SJSA1 (cell line): ENCODE results near the gene INO80B. TPM values are rescaled to one million over a fixed set of nuclear protein-coding genes. Genes with fewer than 3 reads are reported as not detected.
A peak's percentile ranks its signal among the peaks of the same experiment; 100 is the strongest.

ENCODE experiments used
- DNase-seq, 2 experiments: peaks; one replicate each; pipeline ENCODE4 v3.0.0-alpha.2; 2015 to 2020; ENCODE audit warnings: low spot score in 2 of 2, low read depth in 1 of 2
- H3K27ac ChIP-seq: fragments of 250-450 bp; sonication (Bioruptor Pico); 2 replicates; pipeline ENCODE4 v1.5.1; 2020; ENCODE audit warnings: mild to moderate bottlenecking, moderate library complexity
- H3K27me3 ChIP-seq: fragments of 250-450 bp; sonication (Bioruptor Pico); replicated peaks from 2 replicates; pipeline ENCODE4 v1.5.1; 2020; ENCODE audit warnings: mild to moderate bottlenecking, moderate library complexity
- H3K36me3 ChIP-seq: fragments of 250-450 bp; sonication (Bioruptor Pico); 2 replicates; pipeline ENCODE4 v1.5.1; 2020; ENCODE audit warnings: mild to moderate bottlenecking
- H3K4me1 ChIP-seq: fragments of 250-450 bp; sonication (Bioruptor Pico); replicated peaks from 2 replicates; pipeline ENCODE4 v1.6.1; 2021; ENCODE audit warnings: mild to moderate bottlenecking
- H3K4me3 ChIP-seq: fragments of 250-450 bp; sonication (Bioruptor Pico); 2 replicates; pipeline ENCODE4 v1.5.1; 2020; ENCODE audit warnings: mild to moderate bottlenecking
- H3K9me3 ChIP-seq: fragments of 250-450 bp; sonication (Bioruptor Pico); replicated peaks from 2 replicates; pipeline ENCODE4 v1.5.1; 2020; ENCODE audit warnings: mild to moderate bottlenecking
- total RNA-seq: library from RNA; depleted of rRNA; stranded (reverse); fragments of >200 nt; shearing (Covaris generic); gene quantifications from 2 replicates; pipeline ENCODE4 v1.2.3, GENCODE V29; 2014

The INO80B gene
- total RNA-seq, 1 experiment from 2014 or later: 10.1 TPM

DNA sequence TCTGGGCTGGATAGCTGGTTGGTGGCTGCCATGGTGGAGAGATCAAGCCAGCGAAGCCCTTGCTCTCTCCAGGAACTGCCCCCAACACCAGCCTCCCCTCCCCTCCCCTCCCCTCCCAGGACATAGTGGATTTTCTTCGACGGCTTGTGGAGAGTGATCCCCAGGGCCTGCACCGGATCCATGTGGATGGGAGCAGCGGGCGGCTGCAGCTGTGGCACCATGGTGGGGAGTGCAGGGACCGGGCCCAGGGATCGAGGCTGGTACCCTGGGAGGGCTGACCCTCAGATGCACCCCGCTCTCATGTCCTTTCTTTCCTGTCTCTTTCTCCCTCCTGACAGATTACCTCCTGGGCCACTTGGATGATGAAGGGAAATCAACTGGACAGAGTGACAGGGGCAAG, 35.0 kb downstream of the INO80B start:
- Histone ChIP-seq H3K27ac (no peak overlapping the region), H3K4me3 (no peak overlapping the region), H3K27me3 (no peaks in the 10 kb centered on the region), H3K36me3 (peaks cover 63% of the 10 kb centered on the region), H3K9me3 (no peaks in the 10 kb centered on the region), H3K4me1 (no peaks in the 10 kb centered on the region)
- no peak for DNase-seq

- Histone ChIP-seq H3K4me3 (no peak overlapping the region), H3K27ac (no peak overlapping the region), H3K36me3 (peaks cover 52% of the 10 kb centered on the region), H3K27me3 (no peaks in the 10 kb centered on the region), H3K4me1 (no peaks in the 10 kb centered on the region), H3K9me3 (no peaks in the 10 kb centered on the region)
- no peak for DNase-seq
These were observed 37.0 kb downstream of the INO80B start for GRCh38 chr2:74491648-74492544.

DNA sequence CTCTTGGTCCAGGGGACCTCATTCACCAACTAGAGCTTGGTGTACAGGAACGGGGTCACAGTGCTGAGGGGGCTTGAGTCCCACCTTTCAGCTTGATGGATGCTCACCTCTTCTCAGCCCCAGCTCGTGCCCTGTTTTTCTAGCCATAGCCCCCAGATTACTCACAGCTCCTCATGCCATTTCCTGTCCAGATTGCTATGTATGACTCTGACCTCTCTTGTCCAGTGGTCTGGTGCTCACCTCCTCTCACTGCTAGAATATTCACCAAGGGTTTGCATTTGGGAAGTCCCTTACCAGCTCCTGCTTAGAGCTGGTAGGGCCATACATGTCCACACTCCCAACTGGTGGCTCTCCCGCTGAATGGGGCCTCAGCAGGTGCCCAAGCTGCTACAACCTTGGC, 38.7 kb downstream of the INO80B start:
- Histone ChIP-seq H3K4me1 (peaks cover 8% of the 10 kb centered on the region), H3K27ac (no peak overlapping the region), H3K36me3 (peaks cover 42% of the 10 kb centered on the region), H3K9me3 (no peaks in the 10 kb centered on the region), H3K4me3 (no peak overlapping the region), H3K27me3 (peaks cover 13% of the 10 kb centered on the region)
- DNase-seq: no peak

DNA sequence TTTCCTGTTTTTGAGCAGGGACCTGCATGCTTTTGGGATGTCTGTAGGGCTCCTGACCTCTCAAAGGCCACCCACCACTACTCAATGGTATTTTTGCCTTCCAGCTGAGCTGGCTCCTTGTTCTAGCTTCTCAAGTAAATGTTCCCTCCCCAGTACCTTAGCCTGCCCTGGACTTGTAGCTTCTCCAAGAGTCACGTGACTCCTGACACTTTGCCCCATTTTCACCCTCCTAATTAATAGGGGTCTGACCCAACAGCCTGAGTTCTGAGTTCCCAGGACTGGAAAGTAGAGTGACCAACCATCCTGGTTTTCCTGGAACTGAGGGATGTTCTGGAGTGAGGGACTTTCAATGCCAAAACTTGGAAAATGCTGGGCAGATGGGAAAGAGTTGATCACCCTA, 40.6 kb downstream of the INO80B start:
- peaks cover 36% of the 10 kb centered on the region for H3K36me3 ChIP-seq

DNA sequence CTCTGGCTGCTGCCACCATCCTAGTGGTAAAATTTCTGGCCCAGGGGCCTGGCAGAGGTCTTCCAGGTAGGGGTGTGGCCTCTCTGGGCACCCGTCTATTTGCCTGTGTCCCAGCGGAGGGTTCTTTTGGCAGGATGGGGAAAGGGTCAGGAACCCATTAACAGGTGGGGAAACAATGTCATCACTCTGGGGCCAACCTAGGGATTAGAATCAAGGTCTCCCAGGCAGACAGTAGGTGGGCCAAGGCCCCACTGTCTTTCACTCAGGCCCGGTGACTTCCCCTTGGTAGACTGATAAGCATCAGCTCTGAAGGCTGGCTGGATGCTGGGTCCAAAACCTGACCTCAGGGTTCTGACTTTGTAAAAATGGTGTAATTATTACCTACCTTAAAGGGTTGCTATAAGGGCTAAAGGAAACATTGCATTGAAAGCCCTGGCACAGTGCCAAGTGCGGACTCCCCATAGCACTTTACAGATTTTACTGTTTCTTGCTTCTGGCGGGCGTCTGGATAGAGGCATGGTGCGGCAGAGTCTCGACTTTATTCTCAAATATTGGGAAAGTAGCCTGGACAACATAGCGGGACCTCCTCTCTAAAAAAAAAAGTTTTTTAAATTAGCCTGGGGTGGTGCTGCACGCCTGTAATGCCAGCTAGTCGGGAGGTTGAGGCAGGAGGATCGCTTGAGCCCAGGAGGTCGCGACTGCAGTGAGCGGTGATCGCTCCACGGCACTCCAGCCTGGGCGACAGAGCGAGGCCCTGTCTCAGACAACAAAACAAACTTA, 42.3 kb downstream of the INO80B start:
- peaks cover 20% of the 10 kb centered on the region for H3K36me3 ChIP-seq
- no peak overlapping the region for H3K27ac ChIP-seq
- no peaks in the 10 kb centered on the region for H3K9me3 ChIP-seq
- peaks cover 36% of the 10 kb centered on the region for H3K27me3 ChIP-seq
- H3K4me1 ChIP-seq: peaks cover 20% of the 10 kb centered on the region
- H3K4me3 ChIP-seq: no peak overlapping the region
- DNase-seq: no peak

More for the DNA sequence above, 40.6 kb downstream of the INO80B start:
- no peaks in the 10 kb centered on the region for H3K9me3 ChIP-seq
- DNase-seq: no peak
- H3K27me3 ChIP-seq: peaks cover 32% of the 10 kb centered on the region
- no peak overlapping the region for H3K27ac ChIP-seq
- no peak overlapping the region for H3K4me3 ChIP-seq
- peaks cover 20% of the 10 kb centered on the region for H3K4me1 ChIP-seq

DNA sequence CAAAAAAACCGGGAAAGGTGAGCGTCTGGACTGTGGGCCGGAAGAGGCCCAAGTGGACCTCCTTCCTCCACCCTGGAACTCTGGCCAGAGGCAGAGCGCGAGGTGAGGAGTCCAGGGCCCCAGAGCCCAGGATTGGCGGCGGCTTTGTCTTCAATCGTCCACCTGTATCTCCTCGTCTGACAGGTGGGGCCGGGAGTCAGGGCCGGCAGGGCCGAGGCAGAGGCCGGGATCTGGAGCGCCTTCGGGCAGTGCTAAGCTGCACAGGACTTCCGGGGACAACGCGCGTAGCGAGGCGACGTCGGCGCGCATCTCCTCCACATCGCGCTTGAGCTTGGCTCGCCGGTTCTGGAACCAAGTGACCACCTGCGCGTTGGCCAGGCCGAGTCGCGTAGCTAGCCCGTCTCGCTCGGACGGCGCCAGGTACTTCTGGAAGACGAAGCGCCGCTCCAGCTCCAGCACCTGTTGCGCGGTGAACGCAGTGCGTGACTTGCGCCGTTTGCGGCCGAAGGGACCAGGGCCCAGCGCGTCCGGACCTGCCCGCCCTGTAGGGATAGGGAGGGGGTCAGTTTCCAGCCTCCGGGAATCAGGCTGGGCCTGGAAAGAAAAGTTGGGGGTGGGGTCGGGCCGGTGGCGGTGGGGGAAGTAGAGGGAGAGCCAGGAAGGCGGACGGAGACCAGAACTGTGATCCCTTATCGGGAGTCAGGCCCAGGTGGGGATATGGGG, 43.1 kb downstream of the INO80B start:
- H3K4me1 ChIP-seq: peaks cover 25% of the 10 kb centered on the region
- peaks cover 12% of the 10 kb centered on the region for H3K36me3 ChIP-seq
- H3K9me3 ChIP-seq: no peaks in the 10 kb centered on the region
- H3K4me3 ChIP-seq: no peak overlapping the region
- DNase-seq: no peak
- no peak overlapping the region for H3K27ac ChIP-seq
- peaks cover 36% of the 10 kb centered on the region for H3K27me3 ChIP-seq

DNA sequence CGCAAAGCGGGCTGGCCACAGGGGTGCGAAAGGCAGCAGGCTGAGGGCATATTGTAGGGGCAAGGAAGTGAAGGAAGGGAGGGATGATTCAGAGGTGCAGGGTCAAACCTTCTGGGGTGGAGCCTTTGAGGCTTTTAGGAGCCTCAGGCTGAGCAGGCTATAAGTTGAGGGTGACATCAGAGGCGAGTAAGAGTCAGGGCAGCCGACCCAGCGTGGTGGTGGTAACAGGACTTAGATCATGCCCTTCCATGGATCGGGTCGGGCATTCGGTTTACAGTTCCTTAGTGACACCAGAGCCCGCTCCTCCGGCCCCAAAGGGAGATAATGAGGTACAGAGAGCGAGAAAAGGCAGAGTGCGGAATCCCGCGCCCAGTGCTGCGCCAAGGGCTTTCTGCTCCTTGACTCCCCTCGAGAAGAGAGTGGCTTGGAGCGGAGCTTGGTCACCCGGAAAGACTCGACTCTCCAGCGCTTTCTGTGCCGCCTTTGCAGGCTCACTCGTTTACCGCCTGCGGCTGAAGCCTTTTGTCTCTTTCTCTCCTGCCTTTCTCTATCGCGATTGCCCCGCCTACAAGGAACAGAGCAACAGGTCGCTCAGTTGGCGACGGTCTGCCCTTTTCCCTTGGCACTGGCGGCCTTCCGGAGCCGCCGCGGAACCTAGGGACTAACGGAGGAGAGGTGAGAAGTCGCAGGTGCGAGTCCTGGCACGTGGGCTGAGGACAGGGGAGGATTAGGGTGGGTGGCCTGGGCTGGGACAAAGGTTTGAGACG, 43.8 kb downstream of the INO80B start:
- H3K4me1 ChIP-seq: peaks cover 33% of the 10 kb centered on the region
- H3K4me3 ChIP-seq: no peak overlapping the region; the same call in 1 of the 2 replicates
- H3K36me3 ChIP-seq: peaks cover 8% of the 10 kb centered on the region
- DNase-seq: peak in 1 of 2 experiments; percentile 29
- H3K9me3 ChIP-seq: no peaks in the 10 kb centered on the region
- peaks cover 36% of the 10 kb centered on the region for H3K27me3 ChIP-seq
- no peak overlapping the region for H3K27ac ChIP-seq

DNA sequence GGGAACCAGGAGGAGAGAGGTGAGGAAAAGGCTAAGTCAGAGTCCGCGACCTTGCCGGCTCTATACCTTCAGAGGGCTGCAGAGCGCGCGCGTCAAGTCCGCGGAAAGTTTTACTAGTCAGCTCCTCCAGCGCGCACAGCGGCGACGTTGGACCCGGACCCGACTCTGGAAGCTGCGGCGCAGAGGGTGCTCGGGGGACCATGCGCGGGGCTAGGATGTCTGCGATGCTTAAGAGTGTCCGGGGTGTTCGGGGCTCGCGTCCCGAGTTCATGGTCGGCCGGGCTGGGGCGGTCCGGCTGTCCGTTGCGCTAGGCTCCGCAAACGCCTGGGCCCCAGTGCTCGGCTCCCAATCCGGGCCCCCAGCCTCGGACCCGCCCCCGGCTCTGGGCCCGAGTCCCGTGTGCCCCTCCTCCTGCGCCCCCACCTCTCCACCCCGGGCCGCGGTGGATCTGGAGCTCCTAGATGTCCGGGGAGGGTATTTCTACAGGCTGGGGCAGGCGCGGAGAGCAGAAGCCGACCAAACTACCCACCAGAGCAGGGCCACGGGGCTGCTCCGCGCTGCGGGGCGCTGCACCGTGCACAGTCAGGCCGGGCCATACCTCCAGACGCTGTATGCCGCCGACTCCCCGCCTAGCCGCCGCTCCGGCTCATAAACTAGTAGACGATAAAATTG, 44.5 kb downstream of the INO80B start, which contains the start of gene LBX2:
Gene LBX2 (minus strand): TSS at position 337 of the 673 bp plus-strand sequence. CDS start 66 bp downstream, at position 271.
- Histone ChIP-seq H3K36me3 (peaks cover 7% of the 10 kb centered on the region), H3K9me3 (no peaks in the 10 kb centered on the region), H3K27me3 (peaks cover 36% of the 10 kb centered on the region), H3K4me3 (no peak within 1 kb of the TSS; the same call in 1 of the 2 replicates), H3K27ac (no peak within 1 kb of the TSS), H3K4me1 (peaks cover 35% of the 10 kb centered on the region)
- no peak for DNase-seq

GRCh38 chr2:74499940-74500577, 45.2 kb downstream of the INO80B start:
- peaks cover 36% of the 10 kb centered on the region for H3K27me3 ChIP-seq
- no peak for DNase-seq
- H3K27ac ChIP-seq: no peak overlapping the region
- peaks cover 35% of the 10 kb centered on the region for H3K4me1 ChIP-seq
- no peaks in the 10 kb centered on the region for H3K9me3 ChIP-seq
- H3K36me3 ChIP-seq: peaks cover 6% of the 10 kb centered on the region
- H3K4me3 ChIP-seq: no peak overlapping the region

DNA sequence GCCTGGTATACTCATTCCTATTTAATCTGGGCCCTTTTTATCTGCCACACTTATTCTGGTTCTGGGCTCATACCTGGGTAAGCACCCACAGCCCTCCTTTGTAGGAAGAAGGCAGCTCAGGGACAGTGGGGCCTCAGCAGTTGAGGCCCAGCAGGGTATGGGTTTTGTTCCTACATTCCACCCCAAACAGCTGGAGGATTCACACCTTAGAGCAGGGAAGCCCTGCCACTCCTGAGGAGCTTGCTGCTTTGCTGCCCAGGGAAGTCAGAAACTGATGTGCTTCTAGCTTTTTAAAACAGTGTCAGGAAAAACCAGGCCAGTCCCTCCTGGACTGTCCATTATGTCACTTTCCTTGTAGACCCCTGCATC, 45.7 kb downstream of the INO80B start:
- Histone ChIP-seq H3K36me3 (peaks cover 11% of the 10 kb centered on the region), H3K4me3 (no peak overlapping the region), H3K27ac (no peak overlapping the region), H3K4me1 (peaks cover 35% of the 10 kb centered on the region), H3K27me3 (peaks cover 36% of the 10 kb centered on the region), H3K9me3 (no peaks in the 10 kb centered on the region)
- DNase-seq: no peak

DNA sequence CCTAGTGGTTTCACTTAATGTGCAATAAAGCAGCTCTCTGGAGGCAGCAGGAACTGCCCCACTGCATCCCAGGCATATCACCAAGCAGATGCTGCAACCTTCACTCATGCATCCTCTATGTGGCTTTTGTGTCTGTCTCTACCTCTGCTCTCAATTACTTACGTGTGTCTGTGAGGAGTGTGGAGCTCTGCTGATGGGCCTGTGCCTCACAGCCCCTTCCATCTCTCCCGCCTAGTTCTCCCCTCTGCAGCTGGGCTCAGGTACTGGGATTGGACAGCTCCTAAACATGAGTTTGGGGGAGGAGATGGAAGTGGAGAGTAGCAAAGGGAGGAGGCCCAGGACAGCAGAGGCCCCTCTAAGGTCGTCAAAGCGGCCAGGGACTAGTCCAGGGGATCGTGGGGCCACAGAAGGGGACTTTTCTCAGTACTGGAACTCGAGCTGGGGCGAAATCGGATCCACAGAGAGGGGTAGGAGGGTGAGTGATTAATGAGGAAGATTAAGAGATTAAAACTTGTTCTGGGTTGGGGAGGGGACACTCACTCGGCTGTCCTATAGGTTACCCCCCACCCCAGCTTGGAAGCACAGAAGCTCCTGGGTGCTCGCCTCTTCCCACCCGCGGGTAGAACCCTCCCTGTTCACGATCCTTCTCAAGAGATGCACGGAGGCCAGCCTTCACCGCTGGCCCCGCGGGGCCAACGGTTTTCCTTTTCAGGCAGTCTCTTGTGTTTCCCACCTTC, 46.6 kb downstream of the INO80B start:
- Histone ChIP-seq H3K27me3 (peaks cover 36% of the 10 kb centered on the region), H3K9me3 (no peaks in the 10 kb centered on the region), H3K4me1 (peaks cover 43% of the 10 kb centered on the region), H3K27ac (no peak overlapping the region), H3K36me3 (peaks cover 21% of the 10 kb centered on the region), H3K4me3 (no peak overlapping the region)
- no peak for DNase-seq
